Keratinocyte (primary cell): Measurements from ENCODE around the gene SBSN. TPM values are rescaled to one million over a fixed set of nuclear protein-coding genes. Genes with fewer than 3 reads are reported as not detected.

ENCODE experiments used
- DNase-seq: peaks from one replicate; pipeline ENCODE4 v3.0.0-alpha.2; 2011; ENCODE audit warnings: low read depth, missing footprints, low spot score
- FAIRE-seq: peaks from 2 replicates; lab custom pipeline; 2011; peaks lifted over from hg19 to GRCh38; lab: Jason Lieb, UNC
- H2AFZ ChIP-seq: 2 replicates; pipeline ENCODE4 v1.6.0; 2012; ENCODE audit warnings: low read length, control low read depth, inconsistent platforms; ENCODE audit not compliant: control insufficient read depth
- H3K27ac ChIP-seq: 2 replicates; pipeline ENCODE4 v1.5.1; 2011; ENCODE audit warnings: low read length; ENCODE audit not compliant: control insufficient read depth, insufficient read depth
- H3K27me3 ChIP-seq: 3 replicates; pipeline ENCODE4 v1.6.0; 2011; ENCODE audit warnings: low read length; ENCODE audit not compliant: control insufficient read depth, insufficient read depth; ENCODE audit errors: extremely low read depth
- H3K36me3 ChIP-seq, 2 experiments: 2 replicates in 1 of 2; 3 replicates in 1 of 2; pipeline ENCODE4 v1.5.1; 2011; ENCODE audit warnings: low read length in 2 of 2, mild to moderate bottlenecking in 1 of 2; ENCODE audit not compliant: control insufficient read depth in 2 of 2, insufficient read depth in 2 of 2; ENCODE audit errors: extremely low read depth in 1 of 2
- H3K4me1 ChIP-seq: 3 replicates; pipeline ENCODE4 v1.5.1; 2011; ENCODE audit warnings: low read length; ENCODE audit not compliant: control insufficient read depth, insufficient read depth; ENCODE audit errors: extremely low read depth
- H3K4me2 ChIP-seq: 3 replicates; pipeline ENCODE4 v1.6.0; 2011; ENCODE audit warnings: low read depth, low read length; ENCODE audit not compliant: control insufficient read depth, insufficient read depth; ENCODE audit errors: extremely low read depth
- H3K4me3 ChIP-seq, 3 experiments: fragments of 200-600 bp in 1 of 3; sonication (generic) in 1 of 3; 2 replicates in 2 of 3; 3 replicates in 1 of 3; pipeline ENCODE4 v1.5.1; 2011 to 2016; ENCODE audit warnings: low read length in 3 of 3, mild to moderate bottlenecking in 3 of 3, control low read depth in 2 of 3, inconsistent platforms in 1 of 3, low read depth in 1 of 3, mixed read lengths in 1 of 3, mixed run types in 1 of 3, moderate library complexity in 1 of 3; ENCODE audit not compliant: control insufficient read depth in 2 of 3, insufficient read depth in 2 of 3; ENCODE audit errors: extremely low read depth in 1 of 3
- H3K79me2 ChIP-seq: 2 replicates; pipeline ENCODE4 v1.6.0; 2012; ENCODE audit warnings: low read length; ENCODE audit not compliant: control insufficient read depth, insufficient read depth
- H3K9ac ChIP-seq: 3 replicates; pipeline ENCODE4 v1.6.0; 2011; ENCODE audit warnings: low read length; ENCODE audit not compliant: control insufficient read depth, insufficient read depth; ENCODE audit errors: extremely low read depth
- H3K9me1 ChIP-seq: 3 replicates; pipeline ENCODE4 v1.6.0; 2011; ENCODE audit warnings: low read length; ENCODE audit not compliant: control insufficient read depth, insufficient read depth; ENCODE audit errors: extremely low read depth
- H3K9me3 ChIP-seq: 2 replicates; pipeline ENCODE4 v1.5.1; 2012; ENCODE audit warnings: low read depth, low read length; ENCODE audit not compliant: control insufficient read depth
- H4K20me1 ChIP-seq: 3 replicates; pipeline ENCODE4 v1.6.0; 2011; ENCODE audit warnings: low read length; ENCODE audit not compliant: control insufficient read depth, insufficient read depth; ENCODE audit errors: extremely low read depth
- CTCF ChIP-seq, 3 experiments: IDR thresholded peaks in 1 of 3; conservative IDR thresholded peaks in 1 of 3; optimal IDR thresholded peaks in 1 of 3; 2 replicates in 2 of 3; 3 replicates in 1 of 3; pipeline versions ENCODE3 to v1.5.1; 2011; ENCODE audit warnings: low read length in 3 of 3, mild to moderate bottlenecking in 3 of 3, moderate library complexity in 2 of 3, control low read depth in 1 of 3, inconsistent platforms in 1 of 3; ENCODE audit not compliant: insufficient read depth in 2 of 3; ENCODE audit errors: extremely low read depth in 1 of 3
- EZH2 ChIP-seq: IDR thresholded peaks from one replicate; pipeline ENCODE4 v1.6.1; 2012; ENCODE audit warnings: inconsistent platforms, mild to moderate bottlenecking, low read length, moderate library complexity
- dilution Hi-C: fragments of 300-500 bp; cut with MboI; formaldehyde crosslinking; loops from one replicate; pipeline ENCODE4 v1.7.0; 2020; ENCODE audit warnings: low sequenced_read_pairs; ENCODE audit not compliant: extremely low pct_ligation_motif_present
- polyA plus RNA-seq, 5 experiments: library from polyadenylated mRNA; depleted of rRNA in 3 of 5; stranded (reverse) in 3 of 5; stranded (forward) in 1 of 5; unstranded in 1 of 5; fragments of >200 nt; gene quantifications; 1 replicate in 1 of 5; 2 replicates in 3 of 5; 3 replicates in 1 of 5; pipeline versions ENCODE4 v1.2.1 to v1.2.3, GENCODE V29; 2011 to 2012; ENCODE audit warnings: missing spikeins in 2 of 5, low read depth in 1 of 5, low replicate concordance in 1 of 5

Gene SBSN
- polyA plus RNA-seq, 1 donor (not counting 4 experiments of a cell fraction or from before 2014, with no cell fraction given), result 49.0 TPM

DNA sequence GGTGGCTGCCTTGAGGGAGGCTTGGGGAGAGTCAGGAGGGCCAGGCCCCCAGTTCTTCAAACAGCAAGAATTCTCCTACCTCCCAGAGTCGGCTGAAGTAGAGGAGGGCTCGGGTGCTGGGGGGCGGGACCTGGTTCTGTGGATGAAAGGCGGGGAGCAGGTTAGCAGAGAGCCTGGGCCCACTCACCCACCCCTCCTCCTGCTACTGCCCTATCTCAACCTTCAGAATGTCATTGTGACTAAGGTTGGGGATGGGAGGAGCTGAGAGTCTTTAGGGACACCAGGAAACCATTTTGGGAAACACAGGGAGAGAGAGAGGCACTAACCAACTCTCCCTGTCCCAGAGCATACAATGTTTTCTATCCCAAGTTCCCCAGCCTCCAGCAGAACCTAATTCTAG is 25.4 kb downstream of the SBSN start:
- peaks cover 11% of the 10 kb centered on the region for H3K4me1 ChIP-seq
- H3K27me3 ChIP-seq, result no peaks in the 10 kb centered on the region
- no peak overlapping the region for H3K4me3 ChIP-seq
- no peak overlapping the region for H3K27ac ChIP-seq
- H3K79me2 ChIP-seq, result peaks cover 4% of the 10 kb centered on the region
- peaks cover 4% of the 10 kb centered on the region for H4K20me1 ChIP-seq
- H3K9ac ChIP-seq, result no peak overlapping the region
- DNase-seq (no peak), FAIRE-seq (no peak)
- dilution Hi-C loops, result no loop called here
- no peaks in the 10 kb centered on the region for H3K9me3 ChIP-seq
- H2AFZ ChIP-seq, result no peak overlapping the region
- no peak overlapping the region for H3K4me2 ChIP-seq
- no peaks in the 10 kb centered on the region for H3K9me1 ChIP-seq
- TF ChIP-seq CTCF (optimal IDR thresholded peaks at IDR 0.05 in 1 of 3, IDR thresholded peaks at IDR 0.05 in 1 of 3, conservative IDR thresholded peaks at IDR 0.05 in 1 of 3; ENCODE audit: extremely low read depth in 1 of 3, insufficient read depth in 2 of 3, low read length in 3 of 3) (no peak), EZH2 (no peak)
- peaks cover 32 to 56% of the 10 kb centered on the region in 2 experiments for H3K36me3 ChIP-seq

DNA sequence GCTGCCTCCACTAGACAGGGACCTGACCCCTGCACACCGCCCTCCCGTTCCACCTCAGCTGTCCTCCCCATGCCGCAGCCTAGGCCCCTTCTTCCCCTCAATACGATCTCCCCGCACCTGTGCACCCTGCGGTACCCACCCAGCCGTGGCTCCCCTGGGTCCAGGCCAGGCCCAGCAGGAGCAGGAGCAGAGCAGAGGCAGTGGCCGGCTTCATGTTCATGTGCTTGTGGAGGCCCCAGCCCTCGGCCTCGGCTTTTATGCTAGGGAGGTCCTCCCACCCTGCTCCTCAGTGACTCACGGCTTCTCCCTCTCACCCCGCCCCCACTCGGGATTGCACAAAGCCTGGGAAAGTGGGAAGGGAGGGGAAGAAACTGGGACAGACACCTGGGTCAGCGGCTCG is 26.4 kb downstream of the SBSN start:
- Histone ChIP-seq H3K9ac (no peak overlapping the region), H3K9me3 (no peaks in the 10 kb centered on the region), H3K4me2 (no peak overlapping the region), H3K4me1 (peaks cover 11% of the 10 kb centered on the region), H3K4me3 (no peak overlapping the region), H4K20me1 (peaks cover 4% of the 10 kb centered on the region), H3K36me3 (peaks cover 36 to 54% of the 10 kb centered on the region in 2 experiments), H3K27me3 (no peaks in the 10 kb centered on the region), H3K79me2 (peaks cover 2% of the 10 kb centered on the region), H3K27ac (no peak overlapping the region), H2AFZ (no peak overlapping the region), H3K9me1 (no peaks in the 10 kb centered on the region)
- DNase-seq (no peak), FAIRE-seq (no peak)
- TF ChIP-seq CTCF (optimal IDR thresholded peaks at IDR 0.05 in 1 of 3, IDR thresholded peaks at IDR 0.05 in 1 of 3, conservative IDR thresholded peaks at IDR 0.05 in 1 of 3; ENCODE audit: extremely low read depth in 1 of 3, insufficient read depth in 2 of 3, low read length in 3 of 3) (no peak), EZH2 (no peak)
- dilution Hi-C loops, result no loop called here
